HG03095 (cell line): ENCODE data around the gene CHDH.

Source experiments
- ATAC-seq: cut with Tn5 transposase; IDR thresholded peaks from one replicate; pipeline ENCODE4 v1.9.1; 2021; ENCODE audit warnings: moderate library complexity; ENCODE audit not compliant: unreplicated experiment

The CHDH gene

DNA sequence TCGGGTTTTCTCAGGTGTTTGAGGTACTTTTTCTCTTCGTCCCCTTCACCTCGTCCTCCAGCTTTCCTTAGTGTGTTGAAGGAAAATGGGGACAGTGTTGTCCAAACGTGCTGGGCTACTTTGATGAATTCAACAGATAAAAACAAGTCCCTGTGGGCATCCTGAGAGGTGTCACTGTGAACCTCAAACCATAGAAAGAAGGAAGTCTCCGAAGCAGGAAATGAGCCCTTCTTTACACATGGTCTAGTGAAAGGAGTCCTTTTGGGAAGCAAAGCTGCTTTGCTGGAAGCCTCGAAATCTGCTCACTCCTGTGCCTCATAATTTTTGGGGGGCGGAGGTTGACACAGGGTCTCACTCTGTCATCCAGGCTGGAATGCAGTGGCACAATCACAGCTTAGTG, 10.7 kb upstream of the CHDH start:
- ATAC-seq: no peak

- no peak for ATAC-seq
Observed at GRCh38 chr3:53850895-53851294, 4.7 kb upstream of the CHDH start.

- no peak for ATAC-seq
Observed at GRCh38 chr3:53849916-53850315, 3.7 kb upstream of the CHDH start.

DNA sequence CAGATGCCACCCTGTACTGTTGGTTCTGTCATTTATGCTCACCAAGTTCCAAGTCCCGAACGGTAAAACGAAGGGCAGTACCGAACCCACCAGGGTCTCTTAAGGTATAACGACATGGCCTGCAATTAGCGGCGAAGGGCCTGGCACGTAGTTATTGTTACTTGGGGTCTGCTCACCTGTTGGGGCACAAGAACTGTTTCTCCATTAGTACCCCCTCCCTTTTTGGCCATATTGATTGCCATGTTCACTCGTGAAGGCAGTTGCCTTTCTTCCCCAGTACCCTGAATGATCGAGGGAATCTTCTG, 584 bp upstream of the CHDH start:
- ATAC-seq: no peak

GRCh38 chr3:53845881-53846133, 412 bp downstream of the CHDH start:
- no peak for ATAC-seq

GRCh38 chr3:53845103-53845880, 927 bp downstream of the CHDH start:
- ATAC-seq: no peak

GRCh38 chr3:53844262-53845102, 1.7 kb downstream of the CHDH start:
- no peak for ATAC-seq

DNA sequence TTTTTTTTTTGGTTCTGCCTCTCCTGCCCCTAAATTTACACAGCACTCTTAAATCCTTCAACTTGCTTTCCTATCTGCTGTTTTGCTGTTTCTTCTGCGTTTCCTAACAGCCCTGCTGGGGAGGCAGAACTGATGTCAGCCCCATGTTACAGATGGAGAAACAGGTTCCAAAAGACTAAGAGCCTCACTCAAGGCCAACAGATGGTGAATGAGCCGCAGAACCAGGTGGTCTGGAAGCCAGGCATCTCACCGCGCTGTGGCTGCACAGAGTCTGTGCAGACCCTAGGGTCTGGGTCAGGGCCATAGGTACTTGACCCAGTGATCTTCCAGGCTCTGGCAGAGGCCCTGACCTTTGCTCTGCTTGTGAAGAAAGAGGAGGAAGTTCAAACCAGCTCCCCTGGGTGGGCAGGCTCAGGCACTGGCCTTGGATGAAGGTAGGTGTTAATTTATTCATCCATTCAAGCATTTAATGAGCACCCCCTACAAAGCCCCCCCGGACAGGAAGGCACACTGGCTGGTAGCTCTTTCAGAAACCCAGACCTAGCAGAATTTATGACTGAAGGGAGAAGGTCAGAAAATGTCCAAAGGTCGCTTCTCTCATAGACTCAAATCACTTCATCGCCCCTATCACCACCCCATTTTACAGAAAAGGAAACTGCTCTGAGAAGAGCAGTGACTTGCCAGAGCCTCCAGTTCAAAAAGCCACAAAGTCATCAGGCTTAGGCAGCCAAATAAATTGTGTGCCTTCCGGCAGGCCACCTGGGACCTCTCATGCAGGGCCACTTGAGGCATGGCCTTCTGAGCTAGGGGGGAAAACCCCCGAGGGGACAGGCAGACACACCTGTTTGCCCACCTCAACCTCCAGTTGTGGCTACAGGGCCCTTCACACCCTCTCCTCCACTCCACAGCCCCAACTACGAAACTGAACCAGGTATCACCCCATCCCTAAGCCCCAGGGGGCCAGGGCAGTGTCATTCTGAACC, 2.7 kb downstream of the CHDH start:
- peak; percentile 41 for ATAC-seq

GRCh38 chr3:53842436-53843194, 3.6 kb downstream of the CHDH start:
- no peak for ATAC-seq

- ATAC-seq: no peak
Observed at GRCh38 chr3:53841296-53841695, 4.9 kb downstream of the CHDH start.

DNA sequence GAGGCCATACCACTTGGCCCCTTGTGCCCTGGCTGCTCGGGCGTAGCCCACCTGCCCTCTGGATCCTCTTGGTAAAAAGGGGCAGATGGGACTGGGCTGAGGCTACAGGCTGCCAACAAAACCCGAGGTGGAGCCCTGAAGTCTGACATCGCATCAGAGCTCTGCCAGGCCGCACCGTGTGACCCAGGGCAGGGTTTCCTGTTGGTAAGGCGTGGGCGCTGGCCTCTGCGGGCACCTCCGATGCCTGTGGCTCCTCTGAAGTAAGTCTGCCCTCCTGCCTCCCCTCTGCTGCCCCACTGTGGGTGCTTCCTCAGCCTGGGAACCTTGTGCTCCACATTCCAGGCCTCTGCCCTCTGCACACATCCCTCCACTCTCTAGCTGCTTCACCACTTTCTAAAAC, 8.9 kb downstream of the CHDH start:
- ATAC-seq: no peak

DNA sequence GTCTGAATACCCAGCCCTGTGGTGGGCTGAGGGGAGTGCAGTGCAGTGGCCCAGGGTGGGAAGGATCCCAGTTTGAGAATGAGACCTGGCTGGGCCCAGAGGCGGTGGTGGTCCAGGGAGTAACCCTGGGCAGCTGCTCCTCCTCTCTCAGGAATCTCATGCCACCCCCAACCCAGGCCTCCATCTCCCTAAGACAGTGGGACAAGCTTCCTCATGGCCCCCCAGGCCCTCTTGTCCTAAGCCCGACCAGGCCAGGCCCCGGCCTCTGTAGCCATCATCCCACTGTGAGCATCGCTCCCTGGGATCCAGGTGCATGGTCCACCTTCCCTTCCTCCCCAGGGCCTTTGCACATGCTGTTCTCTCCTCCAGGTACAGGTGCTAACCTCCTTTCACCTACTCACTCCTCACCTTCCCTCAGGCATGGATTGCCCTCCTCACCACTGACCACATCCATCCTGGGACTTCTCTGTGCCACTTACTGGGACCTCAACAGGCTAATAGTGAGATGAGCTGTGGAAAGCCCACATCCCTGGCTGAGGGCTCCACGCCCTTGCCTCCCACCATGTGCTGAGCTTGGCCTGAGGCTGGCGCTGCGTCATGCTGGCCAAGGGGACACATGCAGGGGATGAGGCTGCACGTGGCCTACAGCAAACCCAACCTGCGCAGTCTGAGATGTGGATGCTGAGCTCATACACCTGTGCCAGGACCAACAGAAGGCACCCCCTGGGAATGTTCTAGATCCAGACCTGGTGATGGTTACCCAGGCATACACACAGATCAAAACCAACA, 9.9 kb downstream of the CHDH start:
- no peak for ATAC-seq

GRCh38 chr3:53835257-53835656, 11.0 kb downstream of the CHDH start:
- ATAC-seq: no peak

DNA sequence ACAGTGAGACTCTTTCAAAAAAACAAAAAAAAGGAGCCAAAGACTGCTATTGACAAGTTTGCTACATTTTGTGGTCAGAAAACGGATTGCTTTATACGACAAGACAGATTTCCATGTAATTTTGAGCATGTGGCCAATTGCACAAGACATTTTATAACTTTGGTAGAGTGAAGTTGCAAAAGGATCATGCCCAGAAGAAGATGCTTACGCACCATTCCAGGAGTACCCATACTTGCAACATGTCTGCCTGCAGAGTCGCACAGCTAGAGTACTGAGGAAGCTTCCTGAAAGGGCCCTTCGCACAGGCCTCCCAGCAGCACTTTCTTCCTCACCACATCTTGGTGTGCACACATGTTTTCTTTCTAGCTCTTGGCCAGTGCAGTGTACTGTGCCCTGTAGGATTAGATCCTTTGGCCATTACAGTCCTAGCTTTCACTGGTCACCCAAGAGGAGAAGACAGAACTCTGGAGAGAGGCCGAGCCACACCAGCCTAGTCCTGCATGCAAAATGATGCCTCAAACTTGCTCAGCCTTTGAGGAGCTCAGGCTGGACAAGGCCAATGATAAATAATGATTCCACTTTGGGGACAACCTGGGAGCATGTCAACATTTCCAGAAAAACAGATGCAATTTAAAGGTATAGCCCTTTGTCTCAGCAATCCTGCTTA, 11.7 kb downstream of the CHDH start:
- ATAC-seq: no peak

- no peak for ATAC-seq
Observed at GRCh38 chr3:53833700-53834099, 12.5 kb downstream of the CHDH start.

GRCh38 chr3:53833053-53833645, 13.1 kb downstream of the CHDH start:
- ATAC-seq: no peak

- no peak for ATAC-seq
Observed at GRCh38 chr3:53830944-53831343, 15.3 kb downstream of the CHDH start.

- no peak for ATAC-seq
Observed at GRCh38 chr3:53829605-53830004, 16.6 kb downstream of the CHDH start.

DNA sequence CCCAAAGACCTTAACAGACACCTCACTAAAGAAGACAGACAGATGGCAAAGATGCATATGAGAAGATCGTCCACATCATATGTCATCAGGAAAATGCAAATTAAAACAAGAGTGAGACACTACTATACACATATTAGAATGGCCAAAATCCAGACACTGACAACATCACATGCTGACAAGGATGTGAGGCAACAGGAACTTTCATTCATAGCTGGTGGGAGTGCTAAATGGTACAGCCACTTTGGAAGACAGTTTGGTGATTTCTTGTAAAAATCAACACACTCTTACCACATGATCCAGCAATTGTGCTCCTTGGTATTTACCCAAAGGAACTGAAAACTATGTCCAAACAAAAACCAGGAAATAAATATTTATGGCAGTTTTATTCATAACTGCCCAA, 17.6 kb downstream of the CHDH start:
- ATAC-seq: no peak
